Caco-2 (cell line): ENCODE data around the gene TUBB3. TPM values are rescaled to one million over a fixed set of nuclear protein-coding genes. Genes with fewer than 3 reads are reported as not detected.
A peak's percentile ranks its signal among the peaks of the same experiment; 100 is the strongest.

Experiments used
- BruUV-seq: library from RNA; stranded (reverse); fragments of 400-500 nt; replicated peaks from 2 replicates; lab custom pipeline; 2021; lab: Mats Ljungman, UMichigan
- CTCF ChIA-PET: fragments of 300-600 bp; sonication (Branson Sonifier 250); formaldehyde crosslinking; loops from one replicate; lab custom pipeline; 2022; ENCODE audit warnings: antibody characterized with exemption; lab: Charles Lee
- POLR2A ChIA-PET: fragments of 300-600 bp; sonication (Branson Sonifier 250); formaldehyde crosslinking; loops from one replicate; lab custom pipeline; 2022; ENCODE audit warnings: antibody characterized with exemption; lab: Charles Lee
- DNase-seq, 2 experiments: peaks; one replicate each; pipeline versions ENCODE4 v3.0.0 to v3.0.0-alpha.2; 2020 to 2022
- H3K27me3 ChIP-seq: replicated peaks from 2 replicates; pipeline ENCODE4 v1.6.0; 2011; ENCODE audit warnings: low read length; ENCODE audit not compliant: control insufficient read depth, insufficient read depth
- H3K36me3 ChIP-seq: 2 replicates; pipeline ENCODE4 v1.5.1; 2011; ENCODE audit warnings: low read length; ENCODE audit not compliant: control insufficient read depth, insufficient read depth
- H3K4me1 ChIP-seq: fragments of 250-450 bp; sonication (Bioruptor Pico); 2 replicates; pipeline ENCODE4 v1.5.1; 2020; ENCODE audit warnings: mild to moderate bottlenecking
- H3K4me3 ChIP-seq: 2 replicates; pipeline ENCODE4 v1.5.1; 2011; ENCODE audit warnings: low read depth, mild to moderate bottlenecking, control low read depth, low read length
- H3K9me3 ChIP-seq: fragments of 250-450 bp; sonication (Bioruptor Pico); 2 replicates; pipeline ENCODE4 v1.5.1; 2020; ENCODE audit warnings: mild to moderate bottlenecking, moderate library complexity
- H3K27ac Mint-ChIP-seq: one replicate; pipeline ENCODE4 v1.8.0; 2022; ENCODE audit warnings: mixed read lengths; ENCODE audit not compliant: unreplicated experiment
- H3K27me3 Mint-ChIP-seq: one replicate; pipeline ENCODE4 v1.8.0; 2022; ENCODE audit warnings: mixed read lengths; ENCODE audit not compliant: insufficient read depth, unreplicated experiment
- H3K36me3 Mint-ChIP-seq: one replicate; pipeline ENCODE4 v1.8.0; 2022; ENCODE audit warnings: mild to moderate bottlenecking, mixed read lengths; ENCODE audit not compliant: insufficient read depth, unreplicated experiment
- H3K4me1 Mint-ChIP-seq: one replicate; pipeline ENCODE4 v1.8.0; 2022; ENCODE audit warnings: low read depth, mixed read lengths; ENCODE audit not compliant: unreplicated experiment
- H3K4me3 Mint-ChIP-seq: one replicate; pipeline ENCODE4 v1.8.0; 2022; ENCODE audit warnings: mild to moderate bottlenecking, moderate library complexity, mixed read lengths; ENCODE audit not compliant: unreplicated experiment
- H3K9me3 Mint-ChIP-seq: one replicate; pipeline ENCODE4 v1.8.0; 2022; ENCODE audit warnings: mixed read lengths; ENCODE audit not compliant: unreplicated experiment
- CTCF ChIP-seq, 2 experiments: fragments of 200-600 bp in 1 of 2; IDR thresholded peaks; 1 replicate in 1 of 2; 2 replicates in 1 of 2; pipeline versions ENCODE4 v1.5.1 to v1.8.0; 2011 to 2022; ENCODE audit warnings: antibody characterized with exemption in 1 of 2, control low read depth in 1 of 2, inconsistent platforms in 1 of 2, low read depth in 1 of 2, low read length in 1 of 2, mild to moderate bottlenecking in 1 of 2, moderate library complexity in 1 of 2; ENCODE audit not compliant: insufficient read depth in 1 of 2, severe bottlenecking in 1 of 2, unreplicated experiment in 1 of 2
- intact Hi-C: fragments of 100-400 bp; cut with micrococcal nuclease; formaldehyde crosslinking; loops from one replicate; pipeline ENCODE4 v1.10.0; 2022; ENCODE audit not compliant: unreplicated experiment
- total RNA-seq: library from RNA; stranded (reverse); gene quantifications from 2 replicates; pipeline ENCODE4 v1.2.3, GENCODE V29; 2022

The TUBB3 gene
- total RNA-seq, 1 experiment from 2014 or later = 31.3 TPM

GRCh38 chr16:89890886-89891657, 32.1 kb upstream of the TUBB3 start:
- H3K9me3 ChIP-seq = no peaks in the 10 kb centered on the region
- ChIA-PET POLR2A (no interaction called here), CTCF (no interaction called here)
- no peaks in the 10 kb centered on the region for H3K27me3 ChIP-seq
- no peak overlapping the region for H3K27ac Mint-ChIP-seq
- BruUV-seq = no TSS peak
- peaks cover 11% of the 10 kb centered on the region for H3K36me3 ChIP-seq
- no peak for DNase-seq
- peaks cover 88% of the 10 kb centered on the region for H3K36me3 Mint-ChIP-seq
- intact Hi-C loops = no loop called here
- TF ChIP-seq CTCF (IDR thresholded peaks at IDR 0.05; ENCODE audit: insufficient read depth in 1 of 2, low read depth in 1 of 2, low read length in 1 of 2, severe bottlenecking in 1 of 2, unreplicated experiment in 1 of 2) = no peak
- no peaks in the 10 kb centered on the region for H3K27me3 Mint-ChIP-seq
- no peaks in the 10 kb centered on the region for H3K4me1 Mint-ChIP-seq
- no peaks in the 10 kb centered on the region for H3K9me3 Mint-ChIP-seq
- no peak overlapping the region for H3K4me3 Mint-ChIP-seq
- H3K4me3 ChIP-seq = no peak overlapping the region
- H3K4me1 ChIP-seq = no peaks in the 10 kb centered on the region

- BruUV-seq = no TSS peak
- H3K27me3 ChIP-seq = no peaks in the 10 kb centered on the region
- CTCF ChIA-PET = no interaction called here
- intact Hi-C loops = no loop called here
- no peaks in the 10 kb centered on the region for H3K4me1 ChIP-seq
- no peaks in the 10 kb centered on the region for H3K4me1 Mint-ChIP-seq
- no peak overlapping the region for H3K27ac Mint-ChIP-seq
- no peaks in the 10 kb centered on the region for H3K9me3 ChIP-seq
- H3K4me3 ChIP-seq = no peak overlapping the region
- no peaks in the 10 kb centered on the region for H3K27me3 Mint-ChIP-seq
- no peak for TF ChIP-seq CTCF (IDR thresholded peaks at IDR 0.05; ENCODE audit: insufficient read depth in 1 of 2, low read depth in 1 of 2, low read length in 1 of 2, severe bottlenecking in 1 of 2, unreplicated experiment in 1 of 2)
- no peak overlapping the region for H3K4me3 Mint-ChIP-seq
- POLR2A ChIA-PET = interaction anchor here (0.6 kb wide), 1 partner anchor 129 kb away, joined by 4 read pairs; no protein-coding TSS in a partner anchor
- H3K9me3 Mint-ChIP-seq = no peaks in the 10 kb centered on the region
- peaks cover 11% of the 10 kb centered on the region for H3K36me3 ChIP-seq
- H3K36me3 Mint-ChIP-seq = peaks cover 84% of the 10 kb centered on the region
- DNase-seq = peak in 1 of 2 experiments; percentile 23
Measured at GRCh38 chr16:89892055-89892630, 31.0 kb upstream of the TUBB3 start.

- Mint-ChIP-seq H3K9me3 (no peaks in the 10 kb centered on the region), H3K36me3 (peaks cover 84% of the 10 kb centered on the region), H3K4me3 (no peak overlapping the region), H3K27ac (no peak overlapping the region), H3K4me1 (no peaks in the 10 kb centered on the region), H3K27me3 (no peaks in the 10 kb centered on the region)
- ChIA-PET POLR2A (interaction anchor here (0.6 kb wide), 1 partner anchor 128 kb away, joined by 4 read pairs; no protein-coding TSS in a partner anchor), CTCF (no interaction called here)
- Histone ChIP-seq H3K4me1 (no peaks in the 10 kb centered on the region), H3K27me3 (no peaks in the 10 kb centered on the region), H3K36me3 (peaks cover 10% of the 10 kb centered on the region), H3K9me3 (no peaks in the 10 kb centered on the region), H3K4me3 (no peak overlapping the region)
- no peak for TF ChIP-seq CTCF (IDR thresholded peaks at IDR 0.05; ENCODE audit: insufficient read depth in 1 of 2, low read depth in 1 of 2, low read length in 1 of 2, severe bottlenecking in 1 of 2, unreplicated experiment in 1 of 2)
- intact Hi-C loops = no loop called here
- TSS peak; percentile 9 for BruUV-seq
- no peak for DNase-seq
Measured at GRCh38 chr16:89892635-89893034, 30.5 kb upstream of the TUBB3 start.
